ENCODE results near the gene SH3RF1. TPM values are rescaled to one million over a fixed set of nuclear protein-coding genes. Genes with fewer than 3 reads are reported as not detected.

The SH3RF1 gene
- total RNA-seq, 1 experiment from 2014 or later = 16.6 TPM

DNA sequence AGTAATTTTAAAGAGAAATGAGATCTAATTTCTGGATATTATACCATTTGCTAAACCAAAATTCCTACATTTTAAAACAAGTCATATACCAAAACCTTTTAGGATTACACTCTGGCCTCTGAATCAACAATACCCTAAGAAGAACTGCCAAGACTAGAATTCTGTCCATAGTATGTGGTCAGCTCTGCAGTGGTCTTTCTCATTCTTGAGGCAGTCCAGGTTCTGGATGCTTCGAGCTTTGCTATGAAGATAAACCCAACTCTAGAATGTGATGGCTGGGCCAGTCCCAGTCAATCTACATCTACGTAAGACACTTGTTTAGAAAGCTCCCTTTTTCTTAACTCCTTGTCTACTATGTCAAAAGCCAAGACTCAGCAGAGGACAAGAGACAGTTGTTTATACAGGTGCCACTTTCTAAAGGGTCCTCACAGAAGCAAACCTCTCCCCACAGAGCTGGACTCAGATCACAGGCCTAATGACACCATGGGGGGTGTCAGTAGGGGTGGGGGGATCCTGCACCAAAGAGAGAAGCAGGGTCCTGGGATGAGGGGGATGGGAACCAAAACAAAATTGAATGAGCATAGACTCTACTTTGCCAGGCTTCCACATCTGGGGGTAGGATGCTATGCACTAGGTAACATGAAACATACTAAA, 63.2 kb downstream of the SH3RF1 start:
- H3K36me3 Mint-ChIP-seq = peaks cover 2% of the 10 kb centered on the region; the same call in 1 of the 2 replicates
- DNase-seq (ENCODE audit: low spot score) (no peak), ATAC-seq (no peak)
- no peak overlapping the region for H3K4me3 Mint-ChIP-seq
- ChIA-PET CTCF (interaction anchor here (1.0 kb wide), 1 partner anchor 198 kb away, joined by 3 read pairs; no protein-coding TSS in a partner anchor), POLR2A (interaction anchor here (0.5 kb wide), 1 partner anchor 254 kb away, joined by 3 read pairs; no protein-coding TSS in a partner anchor)
- TF ChIP-seq, protein P1, sequence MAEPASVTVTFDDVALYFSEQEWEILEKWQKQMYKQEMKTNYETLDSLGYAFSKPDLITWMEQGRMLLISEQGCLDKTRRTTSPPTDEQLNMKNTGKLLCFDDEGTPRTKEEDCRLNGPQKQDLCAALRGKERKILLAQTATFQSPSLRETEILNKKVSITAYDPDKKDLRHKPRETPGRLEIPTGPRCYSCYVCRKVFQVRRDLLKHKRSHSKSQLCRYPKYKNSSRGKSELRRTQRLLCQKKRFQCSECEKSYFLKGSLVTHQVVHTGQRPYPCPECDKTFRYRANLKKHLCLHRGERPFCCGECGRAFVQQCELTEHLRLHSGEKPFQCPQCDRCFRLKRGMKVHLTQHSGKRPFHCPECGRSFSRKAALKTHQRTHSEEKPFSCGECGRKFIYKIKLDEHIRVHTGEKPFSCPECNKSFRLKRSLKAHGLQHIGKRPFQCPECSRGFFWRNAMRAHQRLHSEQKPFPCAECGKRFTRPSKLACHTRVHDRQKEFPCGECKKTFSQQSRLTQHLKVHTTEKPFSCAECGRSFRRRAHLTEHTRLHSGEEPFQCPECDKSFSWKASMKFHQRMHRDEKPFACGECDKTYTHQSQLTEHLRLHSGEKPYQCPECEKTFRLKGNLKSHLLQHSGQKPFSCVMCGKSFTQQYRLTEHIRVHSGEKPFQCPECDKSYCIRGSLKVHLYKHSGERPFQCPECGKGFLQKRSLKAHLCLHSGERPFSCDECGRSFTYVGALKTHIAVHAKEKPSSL (CRISPR knock-in tag; conservative IDR thresholded peaks at IDR 0.05) = no peak
- peaks cover 3% of the 10 kb centered on the region for H3K9me3 Mint-ChIP-seq
- H3K4me1 Mint-ChIP-seq = peaks cover 21% of the 10 kb centered on the region
- no peaks in the 10 kb centered on the region for H3K27me3 Mint-ChIP-seq (ENCODE audit: low read depth)
- H3K27ac Mint-ChIP-seq = no peak overlapping the region

DNA sequence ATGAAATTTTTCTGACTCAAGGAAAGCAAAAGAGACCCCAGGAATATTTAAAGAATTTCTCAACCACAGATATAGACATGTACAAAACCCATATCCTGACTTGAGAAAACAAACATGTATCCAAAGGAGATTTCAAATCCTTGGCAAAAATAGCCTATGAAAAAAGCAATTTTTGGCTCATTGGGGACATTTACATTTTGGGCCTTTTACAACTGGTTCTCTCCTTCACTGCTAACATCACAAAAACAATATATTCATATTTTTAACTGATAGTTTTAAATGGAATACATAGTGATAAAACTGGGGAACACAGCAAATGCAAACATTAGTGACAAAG, 65.0 kb downstream of the SH3RF1 start:
- Mint-ChIP-seq H3K9me3 (peaks cover 3% of the 10 kb centered on the region; the same call in 1 of the 2 replicates), H3K27ac (no peak overlapping the region), H3K4me1 (peaks cover 31% of the 10 kb centered on the region), H3K4me3 (no peak overlapping the region), H3K27me3 (ENCODE audit: low read depth) (no peaks in the 10 kb centered on the region), H3K36me3 (peaks cover 2% of the 10 kb centered on the region; the same call in 1 of the 2 replicates)
- no peak for DNase-seq (ENCODE audit: low spot score)
- CTCF ChIA-PET = no interaction called here
- TF ChIP-seq TEAD1 (CRISPR knock-in tag; IDR thresholded peaks at IDR 0.05) (no peak), RELA (CRISPR knock-in tag; IDR thresholded peaks at IDR 0.05; ENCODE audit: borderline replicate concordance) (no peak), GRHL2 (CRISPR knock-in tag; IDR thresholded peaks at IDR 0.05; ENCODE audit: insufficient replicate concordance, severe bottlenecking) (no peak), NFE2L1 (CRISPR knock-in tag; IDR thresholded peaks at IDR 0.05) (no peak), OVOL2 (CRISPR knock-in tag; IDR thresholded peaks at IDR 0.05; ENCODE audit: borderline replicate concordance) (no peak), ZNF416 (CRISPR knock-in tag; IDR thresholded peaks at IDR 0.05) (no peak), JAZF1 (CRISPR knock-in tag; IDR thresholded peaks at IDR 0.05) (no peak), ETV6 (CRISPR knock-in tag; IDR thresholded peaks at IDR 0.05) (no peak), ZBTB21 (CRISPR knock-in tag; IDR thresholded peaks at IDR 0.05; ENCODE audit: borderline replicate concordance) (no peak)
- TF ChIP-seq, protein P2, sequence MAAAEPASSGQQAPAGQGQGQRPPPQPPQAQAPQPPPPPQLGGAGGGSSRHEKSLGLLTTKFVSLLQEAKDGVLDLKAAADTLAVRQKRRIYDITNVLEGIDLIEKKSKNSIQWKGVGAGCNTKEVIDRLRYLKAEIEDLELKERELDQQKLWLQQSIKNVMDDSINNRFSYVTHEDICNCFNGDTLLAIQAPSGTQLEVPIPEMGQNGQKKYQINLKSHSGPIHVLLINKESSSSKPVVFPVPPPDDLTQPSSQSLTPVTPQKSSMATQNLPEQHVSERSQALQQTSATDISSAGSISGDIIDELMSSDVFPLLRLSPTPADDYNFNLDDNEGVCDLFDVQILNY (CRISPR knock-in tag; IDR thresholded peaks at IDR 0.05) = no peak
- POLR2A ChIA-PET = no interaction called here
- ATAC-seq = no peak

DNA sequence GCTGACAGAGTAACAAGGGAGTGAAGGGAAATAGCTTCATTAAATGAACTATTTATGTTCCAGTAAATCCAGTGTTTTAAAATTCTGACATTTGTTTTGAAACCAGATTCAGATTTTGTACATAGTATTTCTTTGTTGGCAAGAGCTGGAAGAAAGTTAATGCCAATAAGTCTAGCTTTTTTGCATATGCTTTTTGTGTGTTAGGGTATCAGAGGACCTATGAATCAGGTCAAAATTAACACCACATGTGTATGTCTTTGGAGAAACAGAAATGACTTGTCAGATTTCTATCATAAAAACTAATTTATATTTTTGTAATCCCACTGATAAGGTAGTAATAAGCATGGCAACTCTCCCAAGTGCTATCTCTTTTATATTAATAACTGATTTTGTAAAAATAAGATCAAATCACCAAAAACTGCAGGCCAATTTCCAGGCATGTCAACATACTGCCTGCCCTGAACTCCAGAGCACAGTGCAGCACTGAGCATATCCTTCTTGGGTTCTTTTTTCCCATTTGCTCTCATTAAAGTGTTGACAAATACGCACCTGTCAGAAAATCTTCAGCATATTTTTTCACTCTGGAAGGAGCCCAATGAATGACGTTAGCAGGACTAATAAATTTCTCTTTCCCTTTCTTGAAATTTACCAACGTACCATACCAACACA, 65.5 kb downstream of the SH3RF1 start:
- no peak overlapping the region for H3K27ac Mint-ChIP-seq
- ATAC-seq (no peak), DNase-seq (ENCODE audit: low spot score) (no peak)
- no peaks in the 10 kb centered on the region for H3K27me3 Mint-ChIP-seq (ENCODE audit: low read depth)
- CTCF ChIA-PET = interaction anchor here (0.7 kb wide), 1 partner anchor 52 kb away, joined by 3 read pairs; no protein-coding TSS in a partner anchor
- POLR2A ChIA-PET = no interaction called here
- H3K4me1 Mint-ChIP-seq = peaks cover 31% of the 10 kb centered on the region
- peaks cover 2% of the 10 kb centered on the region; the same call in 1 of the 2 replicates for H3K36me3 Mint-ChIP-seq
- H3K9me3 Mint-ChIP-seq = peaks cover 3% of the 10 kb centered on the region; the same call in 1 of the 2 replicates
- no peak overlapping the region for H3K4me3 Mint-ChIP-seq
- TF ChIP-seq ZNF121 (CRISPR knock-in tag; IDR thresholded peaks at IDR 0.05) (no peak), ATF1 (CRISPR knock-in tag; IDR thresholded peaks at IDR 0.05) (no peak), FOXJ3 (CRISPR knock-in tag; IDR thresholded peaks at IDR 0.05; ENCODE audit: borderline replicate concordance) (no peak), EMX1 (CRISPR knock-in tag; IDR thresholded peaks at IDR 0.05) (no peak), ZNF396 (CRISPR knock-in tag; IDR thresholded peaks at IDR 0.05; ENCODE audit: borderline replicate concordance) (no peak), PRRX2 (CRISPR knock-in tag; IDR thresholded peaks at IDR 0.05) (no peak), TEAD1 (CRISPR knock-in tag; IDR thresholded peaks at IDR 0.05) (no peak)
- TF ChIP-seq, protein P3, sequence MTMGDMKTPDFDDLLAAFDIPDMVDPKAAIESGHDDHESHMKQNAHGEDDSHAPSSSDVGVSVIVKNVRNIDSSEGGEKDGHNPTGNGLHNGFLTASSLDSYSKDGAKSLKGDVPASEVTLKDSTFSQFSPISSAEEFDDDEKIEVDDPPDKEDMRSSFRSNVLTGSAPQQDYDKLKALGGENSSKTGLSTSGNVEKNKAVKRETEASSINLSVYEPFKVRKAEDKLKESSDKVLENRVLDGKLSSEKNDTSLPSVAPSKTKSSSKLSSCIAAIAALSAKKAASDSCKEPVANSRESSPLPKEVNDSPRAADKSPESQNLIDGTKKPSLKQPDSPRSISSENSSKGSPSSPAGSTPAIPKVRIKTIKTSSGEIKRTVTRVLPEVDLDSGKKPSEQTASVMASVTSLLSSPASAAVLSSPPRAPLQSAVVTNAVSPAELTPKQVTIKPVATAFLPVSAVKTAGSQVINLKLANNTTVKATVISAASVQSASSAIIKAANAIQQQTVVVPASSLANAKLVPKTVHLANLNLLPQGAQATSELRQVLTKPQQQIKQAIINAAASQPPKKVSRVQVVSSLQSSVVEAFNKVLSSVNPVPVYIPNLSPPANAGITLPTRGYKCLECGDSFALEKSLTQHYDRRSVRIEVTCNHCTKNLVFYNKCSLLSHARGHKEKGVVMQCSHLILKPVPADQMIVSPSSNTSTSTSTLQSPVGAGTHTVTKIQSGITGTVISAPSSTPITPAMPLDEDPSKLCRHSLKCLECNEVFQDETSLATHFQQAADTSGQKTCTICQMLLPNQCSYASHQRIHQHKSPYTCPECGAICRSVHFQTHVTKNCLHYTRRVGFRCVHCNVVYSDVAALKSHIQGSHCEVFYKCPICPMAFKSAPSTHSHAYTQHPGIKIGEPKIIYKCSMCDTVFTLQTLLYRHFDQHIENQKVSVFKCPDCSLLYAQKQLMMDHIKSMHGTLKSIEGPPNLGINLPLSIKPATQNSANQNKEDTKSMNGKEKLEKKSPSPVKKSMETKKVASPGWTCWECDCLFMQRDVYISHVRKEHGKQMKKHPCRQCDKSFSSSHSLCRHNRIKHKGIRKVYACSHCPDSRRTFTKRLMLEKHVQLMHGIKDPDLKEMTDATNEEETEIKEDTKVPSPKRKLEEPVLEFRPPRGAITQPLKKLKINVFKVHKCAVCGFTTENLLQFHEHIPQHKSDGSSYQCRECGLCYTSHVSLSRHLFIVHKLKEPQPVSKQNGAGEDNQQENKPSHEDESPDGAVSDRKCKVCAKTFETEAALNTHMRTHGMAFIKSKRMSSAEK (CRISPR knock-in tag; IDR thresholded peaks at IDR 0.05; ENCODE audit: borderline replicate concordance) = no peak
- TF ChIP-seq, protein P4, sequence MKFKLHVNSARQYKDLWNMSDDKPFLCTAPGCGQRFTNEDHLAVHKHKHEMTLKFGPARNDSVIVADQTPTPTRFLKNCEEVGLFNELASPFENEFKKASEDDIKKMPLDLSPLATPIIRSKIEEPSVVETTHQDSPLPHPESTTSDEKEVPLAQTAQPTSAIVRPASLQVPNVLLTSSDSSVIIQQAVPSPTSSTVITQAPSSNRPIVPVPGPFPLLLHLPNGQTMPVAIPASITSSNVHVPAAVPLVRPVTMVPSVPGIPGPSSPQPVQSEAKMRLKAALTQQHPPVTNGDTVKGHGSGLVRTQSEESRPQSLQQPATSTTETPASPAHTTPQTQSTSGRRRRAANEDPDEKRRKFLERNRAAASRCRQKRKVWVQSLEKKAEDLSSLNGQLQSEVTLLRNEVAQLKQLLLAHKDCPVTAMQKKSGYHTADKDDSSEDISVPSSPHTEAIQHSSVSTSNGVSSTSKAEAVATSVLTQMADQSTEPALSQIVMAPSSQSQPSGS (CRISPR knock-in tag; IDR thresholded peaks at IDR 0.05; ENCODE audit: borderline replicate concordance, low read depth) = no peak
- TF ChIP-seq, protein P5, sequence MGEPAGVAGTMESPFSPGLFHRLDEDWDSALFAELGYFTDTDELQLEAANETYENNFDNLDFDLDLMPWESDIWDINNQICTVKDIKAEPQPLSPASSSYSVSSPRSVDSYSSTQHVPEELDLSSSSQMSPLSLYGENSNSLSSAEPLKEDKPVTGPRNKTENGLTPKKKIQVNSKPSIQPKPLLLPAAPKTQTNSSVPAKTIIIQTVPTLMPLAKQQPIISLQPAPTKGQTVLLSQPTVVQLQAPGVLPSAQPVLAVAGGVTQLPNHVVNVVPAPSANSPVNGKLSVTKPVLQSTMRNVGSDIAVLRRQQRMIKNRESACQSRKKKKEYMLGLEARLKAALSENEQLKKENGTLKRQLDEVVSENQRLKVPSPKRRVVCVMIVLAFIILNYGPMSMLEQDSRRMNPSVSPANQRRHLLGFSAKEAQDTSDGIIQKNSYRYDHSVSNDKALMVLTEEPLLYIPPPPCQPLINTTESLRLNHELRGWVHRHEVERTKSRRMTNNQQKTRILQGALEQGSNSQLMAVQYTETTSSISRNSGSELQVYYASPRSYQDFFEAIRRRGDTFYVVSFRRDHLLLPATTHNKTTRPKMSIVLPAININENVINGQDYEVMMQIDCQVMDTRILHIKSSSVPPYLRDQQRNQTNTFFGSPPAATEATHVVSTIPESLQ (CRISPR knock-in tag; IDR thresholded peaks at IDR 0.05) = no peak
